ENCODE data around the gene HOXC5.

The HOXC5 gene

GRCh38 chr12:54058128-54058768, 25.4 kb downstream of the HOXC5 start:
- DNase-seq: no peak
- in situ Hi-C loops (cut with HindIII; ENCODE audit: low pct_ligation_motif_present, low sequenced_read_pairs): no loop called here
- no peak for TF ChIP-seq CTCF (IDR thresholded peaks at IDR 0.05; ENCODE audit: low read depth, low read length, missing control alignments)
- Histone ChIP-seq H3K27me3 (replicated peaks) (peaks cover 70% of the 10 kb centered on the region), H3K4me3 (ENCODE audit: low read depth, low read length) (no peak overlapping the region), H3K36me3 (replicated peaks) (no peaks in the 10 kb centered on the region), H3K27ac (no peak overlapping the region)

- in situ Hi-C loops (cut with HindIII; ENCODE audit: low pct_ligation_motif_present, low sequenced_read_pairs): no loop called here
- Histone ChIP-seq H3K4me3 (ENCODE audit: low read depth, low read length) (no peak overlapping the region), H3K27ac (no peak overlapping the region), H3K36me3 (replicated peaks) (no peaks in the 10 kb centered on the region), H3K27me3 (replicated peaks) (peaks cover 64% of the 10 kb centered on the region)
- TF ChIP-seq CTCF (IDR thresholded peaks at IDR 0.05; ENCODE audit: low read depth, low read length, missing control alignments): no peak
- no peak for DNase-seq
These were observed 26.8 kb downstream of the HOXC5 start for GRCh38 chr12:54059668-54060067.

- Histone ChIP-seq H3K27me3 (replicated peaks) (peaks cover 62% of the 10 kb centered on the region), H3K27ac (no peak overlapping the region), H3K36me3 (replicated peaks) (no peaks in the 10 kb centered on the region), H3K4me3 (ENCODE audit: low read depth, low read length) (no peak overlapping the region)
- in situ Hi-C loops (cut with HindIII; ENCODE audit: low pct_ligation_motif_present, low sequenced_read_pairs): no loop called here
- no peak for DNase-seq
- TF ChIP-seq CTCF (IDR thresholded peaks at IDR 0.05; ENCODE audit: low read depth, low read length, missing control alignments): no peak
These were observed 27.5 kb downstream of the HOXC5 start for GRCh38 chr12:54060174-54060974.

- TF ChIP-seq CTCF (IDR thresholded peaks at IDR 0.05; ENCODE audit: low read depth, low read length, missing control alignments): no peak
- Histone ChIP-seq H3K27me3 (replicated peaks) (peaks cover 54% of the 10 kb centered on the region), H3K36me3 (replicated peaks) (no peaks in the 10 kb centered on the region), H3K27ac (no peak overlapping the region), H3K4me3 (ENCODE audit: low read depth, low read length) (no peak overlapping the region)
- in situ Hi-C loops (cut with HindIII; ENCODE audit: low pct_ligation_motif_present, low sequenced_read_pairs): no loop called here
- no peak for DNase-seq
These were observed 28.3 kb downstream of the HOXC5 start for GRCh38 chr12:54060975-54061778.

- in situ Hi-C loops (cut with HindIII; ENCODE audit: low pct_ligation_motif_present, low sequenced_read_pairs): no loop called here
- no peaks in the 10 kb centered on the region for H3K36me3 ChIP-seq (replicated peaks)
- no peak overlapping the region for H3K4me3 ChIP-seq (ENCODE audit: low read depth, low read length)
- peaks cover 17% of the 10 kb centered on the region for H3K27me3 ChIP-seq (replicated peaks)
- no peak for DNase-seq
- H3K27ac ChIP-seq: no peak overlapping the region
- TF ChIP-seq CTCF (IDR thresholded peaks at IDR 0.05; ENCODE audit: low read depth, low read length, missing control alignments): no peak
These were observed 32.8 kb downstream of the HOXC5 start for GRCh38 chr12:54065677-54066076.
